ENCODE measurements around the gene L2HGDH. TPM values are rescaled to one million over a fixed set of nuclear protein-coding genes. Genes with fewer than 3 reads are reported as not detected.

The L2HGDH gene
- total RNA-seq, 1 experiment from 2014 or later, result 22.6 TPM

DNA sequence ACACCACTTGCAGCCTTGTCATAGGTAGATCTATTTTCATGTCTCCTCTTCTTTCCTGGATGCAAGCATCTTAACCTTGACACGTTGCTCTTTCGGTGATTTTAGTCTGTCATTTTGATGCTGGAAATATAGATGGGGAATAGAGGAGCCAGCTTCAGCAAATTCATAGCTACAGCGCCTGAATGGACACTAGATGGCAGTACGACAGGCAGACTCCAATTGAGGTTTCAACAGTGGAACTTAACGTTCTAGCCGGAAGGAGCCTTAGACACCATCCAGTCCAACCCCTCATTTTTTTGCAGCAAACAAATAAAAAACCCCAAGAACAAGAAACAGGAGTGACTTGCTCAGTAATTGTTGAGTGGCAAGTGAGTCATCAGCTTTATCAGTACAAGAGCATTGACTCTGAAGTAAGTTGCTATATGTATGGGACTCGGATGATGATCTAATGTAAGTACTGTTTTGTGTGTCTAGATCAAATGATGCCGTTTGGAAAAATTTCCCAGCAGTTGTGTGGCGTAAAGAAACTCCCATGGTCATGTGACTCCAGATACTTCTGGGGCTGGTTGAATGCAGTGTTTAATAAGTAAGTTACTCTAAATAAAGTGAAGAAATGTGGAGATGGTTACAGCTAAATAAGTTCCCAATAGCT is 9.1 kb upstream of the L2HGDH start:
- Mint-ChIP-seq H3K9me3 (peaks cover 0 to 4% of the 10 kb centered on the region in 2 experiments; a peak in 1 of 5 replicates), H3K4me3 (no peak overlapping the region), H3K27me3 (ENCODE audit: low read depth) (no peaks in the 10 kb centered on the region), H3K4me1 (peaks cover 3% of the 10 kb centered on the region in 2 experiments; a peak in 2 of 4 replicates), H3K36me3 (ENCODE audit: insufficient read depth in 1 of 3, low read depth in 3 of 3) (peaks cover 11 to 26% (median 26%) of the 10 kb centered on the region in 3 experiments), H3K27ac (no peak overlapping the region)
- Histone ChIP-seq H3K23me2 (ENCODE audit: insufficient read length, low read depth, low read length, poor library complexity, severe bottlenecking) (no peaks in the 10 kb centered on the region), H3K4me2 (ENCODE audit: insufficient read depth, insufficient read length, low read length) (no peak overlapping the region), H4K5ac (ENCODE audit: insufficient read length, low read depth, low read length) (no peak overlapping the region), H3K23ac (ENCODE audit: insufficient read length, low read depth, low read length) (no peak overlapping the region), H4K20me1 (ENCODE audit: control insufficient read depth, insufficient read depth, insufficient read length) (no peaks in the 10 kb centered on the region), H3K56ac (ENCODE audit: insufficient read length, low read depth, low read length) (no peak overlapping the region), H3K27me3 (ENCODE audit: insufficient read depth, low read length) (no peaks in the 10 kb centered on the region), H3K27ac (ENCODE audit: insufficient read length, low read depth, low read length) (no peak overlapping the region), H3K4me1 (ENCODE audit: insufficient read depth, low read length) (no peaks in the 10 kb centered on the region), H3K79me2 (ENCODE audit: insufficient read depth, low read length) (no peaks in the 10 kb centered on the region), H2AK5ac (ENCODE audit: insufficient read length, low read length) (no peak overlapping the region), H3K9me3 (ENCODE audit: control insufficient read depth, low read depth, low read length) (no peaks in the 10 kb centered on the region), H3K79me1 (ENCODE audit: insufficient read depth, low read depth, low read length, poor library complexity, severe bottlenecking) (no peaks in the 10 kb centered on the region), H2BK5ac (ENCODE audit: insufficient read length, low read length) (no peak overlapping the region), H3K4ac (ENCODE audit: low read depth, low read length) (no peak overlapping the region), H3K9ac (ENCODE audit: extremely low read depth, insufficient read length, low read length) (no peak overlapping the region), H3T11ph (ENCODE audit: low read length) (no peak overlapping the region), H2BK20ac (ENCODE audit: low read depth, low read length, poor library complexity, severe bottlenecking) (no peak overlapping the region), H4K8ac (replicated peaks; ENCODE audit: insufficient read length, low read depth, low read length) (no peak overlapping the region), H2BK12ac (ENCODE audit: insufficient read length, low read depth, low read length) (no peak overlapping the region), H2BK15ac (ENCODE audit: low read depth, low read length) (no peak overlapping the region), H2BK120ac (ENCODE audit: low read depth, low read length, poor library complexity, severe bottlenecking) (no peak overlapping the region), H3K18ac (ENCODE audit: insufficient read length, low read depth, low read length) (no peak overlapping the region), H4K91ac (ENCODE audit: insufficient read length, low read depth, low read length) (no peak overlapping the region), H3K14ac (ENCODE audit: insufficient read depth, low read length) (no peak overlapping the region), H2AFZ (ENCODE audit: low read length) (no peak overlapping the region)
- peak; percentile 50 for DNase-seq
- WGBS (ENCODE audit: extremely low coverage, insufficient read length, low lambda C conversion rate), result no CpG with 5 or more reads among the region's 9 CpGs
- TF ChIP-seq, protein P1, sequence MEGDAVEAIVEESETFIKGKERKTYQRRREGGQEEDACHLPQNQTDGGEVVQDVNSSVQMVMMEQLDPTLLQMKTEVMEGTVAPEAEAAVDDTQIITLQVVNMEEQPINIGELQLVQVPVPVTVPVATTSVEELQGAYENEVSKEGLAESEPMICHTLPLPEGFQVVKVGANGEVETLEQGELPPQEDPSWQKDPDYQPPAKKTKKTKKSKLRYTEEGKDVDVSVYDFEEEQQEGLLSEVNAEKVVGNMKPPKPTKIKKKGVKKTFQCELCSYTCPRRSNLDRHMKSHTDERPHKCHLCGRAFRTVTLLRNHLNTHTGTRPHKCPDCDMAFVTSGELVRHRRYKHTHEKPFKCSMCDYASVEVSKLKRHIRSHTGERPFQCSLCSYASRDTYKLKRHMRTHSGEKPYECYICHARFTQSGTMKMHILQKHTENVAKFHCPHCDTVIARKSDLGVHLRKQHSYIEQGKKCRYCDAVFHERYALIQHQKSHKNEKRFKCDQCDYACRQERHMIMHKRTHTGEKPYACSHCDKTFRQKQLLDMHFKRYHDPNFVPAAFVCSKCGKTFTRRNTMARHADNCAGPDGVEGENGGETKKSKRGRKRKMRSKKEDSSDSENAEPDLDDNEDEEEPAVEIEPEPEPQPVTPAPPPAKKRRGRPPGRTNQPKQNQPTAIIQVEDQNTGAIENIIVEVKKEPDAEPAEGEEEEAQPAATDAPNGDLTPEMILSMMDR (conservative IDR thresholded peaks at IDR 0.05), result peak; percentile 88

All from H9 (cell line).